ENCODE data around the gene ENAH. TPM values are rescaled to one million over a fixed set of nuclear protein-coding genes. Genes with fewer than 3 reads are reported as not detected.

The ENAH gene
- total RNA-seq, 1 donor from 2014 or later: 265 TPM

- Mint-ChIP-seq H3K36me3 (ENCODE audit: unreplicated experiment) (no peaks in the 10 kb centered on the region), H3K9me3 (ENCODE audit: unreplicated experiment) (no peaks in the 10 kb centered on the region), H3K27me3 (ENCODE audit: unreplicated experiment) (no peaks in the 10 kb centered on the region), H3K27ac (ENCODE audit: unreplicated experiment) (no peak overlapping the region), H3K4me3 (ENCODE audit: unreplicated experiment) (no peak overlapping the region), H3K4me1 (ENCODE audit: low read depth, unreplicated experiment) (no peaks in the 10 kb centered on the region)
- DNase-seq: no peak
- TF ChIP-seq CTCF (IDR thresholded peaks at IDR 0.05; ENCODE audit: partially characterized antibody, unreplicated experiment): no peak
Measured at GRCh38 chr1:225666495-225666894, 13.6 kb upstream of the ENAH start.

GRCh38 chr1:225664762-225665161, 11.8 kb upstream of the ENAH start:
- Mint-ChIP-seq H3K36me3 (ENCODE audit: unreplicated experiment) (no peaks in the 10 kb centered on the region), H3K27ac (ENCODE audit: unreplicated experiment) (no peak overlapping the region), H3K9me3 (ENCODE audit: unreplicated experiment) (no peaks in the 10 kb centered on the region), H3K4me1 (ENCODE audit: low read depth, unreplicated experiment) (no peaks in the 10 kb centered on the region), H3K27me3 (ENCODE audit: unreplicated experiment) (no peaks in the 10 kb centered on the region), H3K4me3 (ENCODE audit: unreplicated experiment) (no peak overlapping the region)
- DNase-seq: no peak
- no peak for TF ChIP-seq CTCF (IDR thresholded peaks at IDR 0.05; ENCODE audit: partially characterized antibody, unreplicated experiment)

- no peak for DNase-seq
- Mint-ChIP-seq H3K27ac (ENCODE audit: unreplicated experiment) (no peak overlapping the region), H3K4me1 (ENCODE audit: low read depth, unreplicated experiment) (peaks cover 4% of the 10 kb centered on the region), H3K36me3 (ENCODE audit: unreplicated experiment) (no peaks in the 10 kb centered on the region), H3K4me3 (ENCODE audit: unreplicated experiment) (no peak overlapping the region), H3K27me3 (ENCODE audit: unreplicated experiment) (peaks cover 1% of the 10 kb centered on the region), H3K9me3 (ENCODE audit: unreplicated experiment) (no peaks in the 10 kb centered on the region)
- no peak for TF ChIP-seq CTCF (IDR thresholded peaks at IDR 0.05; ENCODE audit: partially characterized antibody, unreplicated experiment)
Measured at GRCh38 chr1:225662155-225662554, 9.2 kb upstream of the ENAH start.

- no peak for DNase-seq
- Mint-ChIP-seq H3K9me3 (ENCODE audit: unreplicated experiment) (no peaks in the 10 kb centered on the region), H3K4me1 (ENCODE audit: low read depth, unreplicated experiment) (peaks cover 4% of the 10 kb centered on the region), H3K27me3 (ENCODE audit: unreplicated experiment) (peaks cover 1% of the 10 kb centered on the region), H3K4me3 (ENCODE audit: unreplicated experiment) (no peak overlapping the region), H3K27ac (ENCODE audit: unreplicated experiment) (no peak overlapping the region), H3K36me3 (ENCODE audit: unreplicated experiment) (no peaks in the 10 kb centered on the region)
- no peak for TF ChIP-seq CTCF (IDR thresholded peaks at IDR 0.05; ENCODE audit: partially characterized antibody, unreplicated experiment)
Measured at GRCh38 chr1:225660544-225660946, 7.6 kb upstream of the ENAH start.

- Mint-ChIP-seq H3K36me3 (ENCODE audit: unreplicated experiment) (no peaks in the 10 kb centered on the region), H3K9me3 (ENCODE audit: unreplicated experiment) (peaks cover 7% of the 10 kb centered on the region), H3K27me3 (ENCODE audit: unreplicated experiment) (peaks cover 4% of the 10 kb centered on the region), H3K4me1 (ENCODE audit: low read depth, unreplicated experiment) (peaks cover 4% of the 10 kb centered on the region), H3K4me3 (ENCODE audit: unreplicated experiment) (no peak overlapping the region), H3K27ac (ENCODE audit: unreplicated experiment) (no peak overlapping the region)
- no peak for DNase-seq
- TF ChIP-seq CTCF (IDR thresholded peaks at IDR 0.05; ENCODE audit: partially characterized antibody, unreplicated experiment): no peak
Measured at GRCh38 chr1:225658041-225658440, 5.1 kb upstream of the ENAH start.

Measured in glutamatergic neuron (in vitro differentiated cells).